Fibroblast of skin of left quadriceps (primary cell): Measurements from ENCODE around the gene ACBD6.

Experiments
- DNase-seq, 2 experiments: peaks; one replicate each; pipeline ENCODE4 v3.0.0-alpha.2; 2013; ENCODE audit warnings: low read depth in 2 of 2

The ACBD6 gene

DNA sequence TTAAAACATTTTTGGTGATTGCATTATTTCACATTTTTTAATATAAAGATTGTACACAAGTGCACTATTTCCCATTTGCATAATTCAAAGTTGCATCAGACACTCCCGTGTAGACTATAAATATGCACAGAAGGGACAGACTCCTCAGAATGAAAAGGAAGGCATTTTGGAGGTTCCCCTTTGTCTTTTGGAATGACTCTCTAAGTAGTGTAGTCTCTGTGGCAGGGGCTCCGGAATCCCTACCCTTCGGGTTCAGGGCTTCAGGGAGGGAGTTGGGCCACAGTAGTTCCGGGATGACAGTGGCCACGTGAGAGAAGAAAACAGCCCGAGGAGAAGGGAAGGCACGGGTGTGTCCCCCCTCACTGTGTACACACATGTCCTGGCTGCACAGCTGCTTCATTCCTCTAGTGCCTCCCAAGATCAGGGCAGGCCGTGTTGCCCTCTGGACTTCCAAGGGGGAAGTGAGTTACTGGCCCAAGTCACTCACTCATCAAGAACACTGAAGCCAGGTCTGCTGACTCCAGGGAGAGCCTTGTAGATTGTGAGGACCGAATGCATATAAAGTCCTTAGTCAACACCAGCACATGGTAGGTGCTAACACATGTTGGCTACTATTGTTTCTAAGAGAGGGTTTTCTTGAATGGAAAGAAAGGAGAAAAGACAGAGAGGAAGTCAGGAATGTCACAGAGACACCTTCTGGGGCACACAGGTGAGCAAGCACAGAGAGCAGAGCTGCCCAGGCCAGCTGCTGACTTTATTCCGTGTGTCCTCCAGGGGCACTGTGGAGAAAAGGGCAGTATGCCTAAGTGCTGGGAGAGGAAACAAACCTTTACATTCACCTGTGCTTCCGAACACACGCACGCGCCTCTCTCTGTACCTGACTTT is 232.5 kb downstream of the ACBD6 start:
- no peak for DNase-seq

DNA sequence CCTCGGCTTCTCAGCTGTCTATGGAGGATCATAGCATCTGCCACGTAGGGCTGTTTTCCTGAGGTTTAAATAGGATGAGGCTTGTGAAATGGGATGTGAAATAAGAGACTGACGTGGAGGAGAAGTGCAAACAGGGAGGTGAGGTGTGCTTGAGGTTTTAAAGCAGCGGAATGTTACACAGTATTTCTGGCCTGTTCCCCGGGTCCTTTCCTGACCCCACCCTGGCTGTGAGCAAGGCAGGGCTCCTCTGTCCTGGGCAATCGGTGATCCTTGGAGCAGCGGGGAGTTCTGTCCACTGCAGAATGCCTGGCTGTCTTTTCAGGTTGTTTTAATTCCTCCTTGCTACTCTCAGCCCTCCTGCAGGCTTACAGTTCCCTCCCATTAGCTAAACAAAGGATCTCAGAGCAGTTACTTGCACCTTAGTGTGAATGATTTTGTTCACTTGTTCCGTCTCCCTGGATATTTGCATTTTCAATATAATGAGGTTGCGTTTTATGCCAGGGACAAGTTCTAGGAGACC is 233.8 kb downstream of the ACBD6 start:
- DNase-seq, result no peak

DNA sequence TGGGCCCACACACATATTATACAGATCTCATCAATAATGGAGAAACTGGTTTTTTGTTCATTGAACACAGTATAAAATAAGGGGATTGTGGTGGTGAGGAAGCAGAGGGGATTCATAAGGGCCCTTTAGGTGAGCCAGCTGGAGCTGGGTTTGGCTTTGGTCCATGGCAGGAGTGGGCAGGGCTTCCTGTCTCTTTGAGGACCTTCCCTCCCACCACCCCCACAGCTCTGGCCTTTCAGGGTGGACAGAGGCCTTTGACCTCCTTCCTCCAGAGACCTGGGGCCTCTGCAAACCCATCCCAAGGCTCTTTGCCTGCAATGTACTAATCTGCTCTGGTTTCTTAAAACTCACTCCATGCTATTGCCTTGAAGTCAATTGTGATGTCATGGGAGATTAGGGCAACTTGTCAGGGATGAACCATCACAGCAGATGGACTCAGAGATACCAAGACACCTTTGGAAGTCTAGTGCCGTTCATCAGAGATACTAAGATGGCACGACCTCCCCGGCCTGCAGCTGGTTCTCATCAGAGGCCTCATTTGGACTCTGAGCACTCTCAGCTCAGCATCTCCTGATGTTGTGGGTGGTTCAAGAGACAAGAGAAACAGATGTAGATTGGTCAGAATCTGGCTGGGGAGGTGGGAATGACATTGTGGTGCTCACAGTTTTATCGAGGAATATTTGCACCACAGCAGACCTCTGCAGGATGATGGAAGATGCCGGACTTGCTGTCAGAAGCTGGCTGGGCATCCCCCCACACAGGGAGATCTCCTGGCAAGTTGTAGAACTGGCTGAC is 234.4 kb downstream of the ACBD6 start:
- no peak for DNase-seq

DNA sequence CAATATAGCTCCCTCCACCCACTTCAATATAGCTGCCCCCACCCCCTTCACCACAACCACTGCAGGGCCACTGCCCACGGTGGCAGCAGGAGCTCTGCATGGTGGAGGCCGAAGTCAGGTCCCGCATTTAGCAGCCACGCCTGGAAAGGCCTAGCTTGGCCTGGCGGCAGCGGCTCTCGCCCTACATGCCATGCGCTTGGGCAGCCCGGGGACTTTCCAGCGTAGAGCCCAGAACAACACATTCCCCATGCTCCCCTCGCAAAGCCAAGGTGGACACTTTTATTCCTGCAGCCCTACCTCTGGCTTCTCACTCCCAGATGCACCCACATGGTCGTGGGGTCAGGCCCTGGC is 235.2 kb downstream of the ACBD6 start:
- no peak for DNase-seq

DNA sequence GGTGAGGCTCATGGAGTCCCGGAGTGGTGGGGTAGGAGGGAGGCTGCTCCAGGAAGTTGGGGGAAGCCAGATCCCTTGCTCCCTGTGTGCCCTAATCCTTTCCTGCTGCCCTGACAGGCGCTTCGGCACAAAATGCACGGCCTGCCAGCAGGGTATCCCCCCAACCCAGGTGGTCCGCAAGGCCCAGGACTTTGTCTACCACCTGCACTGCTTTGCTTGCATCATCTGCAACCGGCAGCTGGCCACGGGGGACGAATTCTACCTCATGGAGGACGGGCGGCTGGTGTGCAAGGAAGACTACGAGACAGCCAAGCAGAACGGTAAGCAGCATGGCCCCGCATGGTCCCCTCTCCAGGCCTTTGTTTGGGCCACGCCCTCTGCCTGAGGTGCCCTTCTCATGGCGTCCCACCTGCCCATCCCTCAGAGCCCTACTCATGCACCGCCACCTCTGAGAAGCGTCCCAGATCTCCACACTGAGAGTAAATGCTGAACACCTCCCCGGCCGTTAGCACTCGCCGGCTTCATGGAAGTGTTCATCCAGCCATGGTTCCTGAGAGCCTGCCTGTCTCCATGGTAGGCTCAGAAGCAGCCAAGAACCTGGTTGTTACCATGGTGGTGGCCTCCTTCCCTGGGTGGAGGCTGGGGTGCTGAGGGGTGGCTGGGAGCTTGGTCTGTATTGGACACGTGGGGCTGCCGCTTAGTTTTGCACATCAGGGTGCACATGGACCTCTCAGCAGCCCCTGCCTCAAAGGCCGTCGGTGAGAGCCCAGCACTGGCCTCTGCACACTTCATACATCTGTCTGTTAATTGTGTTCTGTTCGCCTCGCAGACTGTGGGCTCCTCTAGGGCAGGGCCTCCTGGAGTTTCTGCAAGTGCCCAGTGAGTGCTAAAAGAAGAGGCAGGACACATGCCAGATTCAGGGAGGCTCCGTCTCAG is 235.8 kb downstream of the ACBD6 start:
- DNase-seq, result no peak

DNA sequence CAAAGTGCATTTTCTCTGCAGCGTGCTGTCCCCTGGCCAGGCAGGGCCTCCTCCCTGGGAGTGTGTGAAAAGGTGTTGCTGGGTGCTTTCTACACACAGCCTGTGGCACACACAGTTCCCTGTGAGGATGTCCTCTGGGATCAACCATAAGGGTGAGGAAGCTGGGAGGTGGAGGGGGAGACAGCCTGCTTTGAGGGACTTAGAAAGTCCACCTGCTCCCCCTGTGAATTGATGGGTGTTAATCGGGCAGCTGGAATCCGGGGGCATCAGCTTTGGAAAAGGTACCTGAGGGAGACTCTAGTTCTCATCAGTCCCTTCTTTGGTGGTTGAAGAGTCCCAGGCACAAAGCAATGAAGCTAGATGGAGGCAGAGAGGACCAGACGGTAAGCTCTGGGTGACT is 236.5 kb downstream of the ACBD6 start:
- no peak for DNase-seq

DNA sequence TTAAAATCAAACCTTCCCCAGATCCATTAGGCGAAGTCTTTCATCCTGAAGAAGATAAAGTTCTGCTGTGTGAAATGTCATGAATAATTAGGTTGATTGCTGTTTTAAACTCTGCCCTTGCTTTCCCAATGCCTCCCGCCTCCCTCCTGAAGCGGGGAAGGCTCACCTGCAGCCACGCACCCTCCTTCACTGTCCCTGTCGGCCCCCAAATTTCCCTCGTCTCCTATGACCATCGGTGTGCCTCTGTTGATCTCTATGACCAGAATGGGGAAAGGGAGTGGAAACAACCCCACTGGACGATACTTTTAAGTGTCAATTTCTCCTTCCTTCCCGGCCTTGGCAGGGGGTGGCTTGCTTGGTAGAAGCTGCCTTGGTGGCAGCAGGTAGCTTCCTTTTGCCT is 237.2 kb downstream of the ACBD6 start:
- no peak for DNase-seq

DNA sequence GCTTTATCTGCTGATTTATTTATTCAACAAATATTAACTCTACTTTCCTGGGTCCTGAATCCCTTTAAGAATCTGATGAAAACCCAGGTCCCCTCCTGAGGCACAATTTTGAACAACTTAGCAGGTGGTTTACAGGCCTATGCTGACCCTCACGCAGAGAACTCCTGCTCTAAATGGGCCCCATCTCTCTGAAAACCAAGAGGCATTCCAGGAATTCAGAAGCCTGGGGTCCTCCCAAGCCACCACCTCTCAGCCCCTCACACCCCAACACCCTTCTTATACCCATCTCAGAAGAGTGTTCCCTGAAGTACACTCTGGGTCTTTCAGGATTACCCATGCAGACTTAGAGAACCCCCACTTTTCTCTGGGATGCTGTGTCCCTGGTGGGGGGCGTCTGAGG is 237.8 kb downstream of the ACBD6 start:
- DNase-seq, result no peak

DNA sequence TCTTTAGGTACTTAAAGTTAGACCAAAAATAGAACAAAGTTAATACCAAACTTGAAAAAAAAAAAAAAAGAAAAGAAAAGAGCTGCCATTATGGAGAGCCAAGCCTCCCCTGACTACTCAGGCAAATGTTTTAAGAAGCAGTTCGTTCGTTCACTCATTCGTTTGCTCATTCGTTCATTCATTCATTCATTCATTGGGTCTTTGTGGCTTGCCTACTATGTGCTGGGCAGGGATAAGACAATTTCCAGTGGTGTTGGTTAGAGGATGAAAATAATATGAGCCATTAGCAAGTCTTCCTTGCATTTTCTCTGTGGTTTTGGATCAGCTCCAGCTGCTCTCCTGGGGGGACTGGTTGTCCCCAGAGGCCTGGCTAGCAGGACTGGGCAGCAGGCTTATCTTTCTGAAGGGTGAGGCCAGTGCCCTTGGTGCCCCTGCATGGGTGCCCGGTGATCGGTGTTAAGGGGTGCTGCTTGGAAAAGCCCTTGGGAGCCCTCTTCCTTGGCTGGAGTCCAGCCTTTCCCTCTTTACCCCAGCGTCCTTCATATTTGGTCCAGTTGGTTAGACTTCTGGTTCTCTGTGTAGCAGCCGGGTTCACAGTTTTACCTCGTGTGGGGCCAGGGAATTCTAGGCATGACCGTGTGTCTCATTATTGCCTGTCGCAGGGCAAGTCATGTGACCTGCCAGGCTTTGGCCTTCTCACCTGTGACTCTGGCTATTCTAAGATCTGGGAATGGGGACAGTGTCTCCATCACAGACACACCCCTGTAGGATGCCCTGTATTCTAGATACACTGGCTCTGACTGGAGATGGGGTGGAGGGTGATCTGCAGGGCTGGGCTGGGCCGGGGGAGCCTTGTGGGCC is 239.5 kb downstream of the ACBD6 start:
- no peak for DNase-seq

DNA sequence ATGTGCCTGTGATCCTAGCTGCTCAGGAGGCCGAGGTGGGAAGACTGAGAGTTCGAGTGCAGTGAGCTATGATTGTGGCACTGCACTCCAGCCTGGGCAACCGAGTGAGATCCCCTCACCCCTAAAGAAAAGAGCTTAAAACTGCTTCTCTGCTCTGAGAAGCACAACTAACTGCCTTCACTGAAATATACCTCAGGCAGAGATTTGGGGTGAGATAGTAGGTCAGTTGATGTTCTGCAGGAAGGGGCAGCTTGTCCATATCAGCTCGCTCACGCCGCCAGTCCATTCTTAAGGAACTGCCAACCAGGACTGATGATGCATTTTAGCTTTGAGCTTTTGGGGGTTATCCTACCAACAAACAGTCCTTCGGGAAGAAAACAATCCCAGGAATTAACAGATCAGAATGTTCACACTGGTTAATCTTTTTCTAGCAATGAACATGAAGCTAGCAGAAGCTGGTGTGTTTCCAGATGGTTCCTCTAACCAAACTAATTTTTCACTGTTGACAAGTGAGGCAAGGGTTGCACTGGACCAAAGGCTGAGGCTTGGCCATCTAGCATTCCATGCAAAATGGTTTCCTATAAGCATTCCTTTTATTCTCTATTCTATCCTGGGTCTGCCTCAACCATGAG is 240.7 kb downstream of the ACBD6 start:
- DNase-seq, result no peak

DNA sequence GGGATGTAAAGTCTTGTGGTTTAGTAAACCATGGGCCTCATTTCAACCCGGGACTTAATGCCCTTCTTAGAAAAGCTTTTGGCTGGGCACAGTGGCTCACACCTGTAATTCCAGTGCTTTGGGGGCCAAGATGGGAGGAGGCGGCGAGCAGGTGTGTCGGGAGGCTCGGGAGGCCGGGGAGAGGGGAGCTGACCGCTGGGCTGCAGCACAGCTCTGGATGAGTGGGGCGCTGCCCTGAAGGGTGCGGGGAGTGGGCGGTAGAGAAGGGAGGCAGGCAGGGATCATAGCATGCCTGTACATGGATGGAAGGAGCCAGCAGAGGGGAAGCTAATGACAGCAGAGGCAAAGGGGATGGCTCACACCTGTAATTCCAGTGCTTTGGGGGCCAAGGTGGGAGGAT is 241.3 kb downstream of the ACBD6 start:
- DNase-seq, result no peak

DNA sequence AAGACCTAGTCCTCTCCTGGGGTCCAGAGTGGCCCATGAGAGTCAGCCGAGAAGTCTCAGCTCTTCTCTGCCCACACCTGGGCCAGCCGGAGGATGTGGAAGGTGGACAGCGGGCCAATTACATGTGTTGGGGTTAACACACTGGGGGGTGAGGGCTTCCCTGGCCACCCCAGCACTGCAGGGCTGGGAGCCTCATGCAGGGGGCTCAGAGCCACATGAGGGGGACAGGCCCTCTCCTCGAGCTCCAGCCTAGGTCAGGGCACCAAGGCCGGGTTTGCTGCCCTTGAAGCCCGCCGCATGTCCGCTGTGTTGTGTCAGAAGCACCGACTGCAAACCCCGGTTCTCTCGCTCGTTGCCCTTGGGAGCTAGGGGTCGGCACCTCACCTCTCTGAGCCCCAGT is 241.8 kb downstream of the ACBD6 start:
- no peak for DNase-seq

DNA sequence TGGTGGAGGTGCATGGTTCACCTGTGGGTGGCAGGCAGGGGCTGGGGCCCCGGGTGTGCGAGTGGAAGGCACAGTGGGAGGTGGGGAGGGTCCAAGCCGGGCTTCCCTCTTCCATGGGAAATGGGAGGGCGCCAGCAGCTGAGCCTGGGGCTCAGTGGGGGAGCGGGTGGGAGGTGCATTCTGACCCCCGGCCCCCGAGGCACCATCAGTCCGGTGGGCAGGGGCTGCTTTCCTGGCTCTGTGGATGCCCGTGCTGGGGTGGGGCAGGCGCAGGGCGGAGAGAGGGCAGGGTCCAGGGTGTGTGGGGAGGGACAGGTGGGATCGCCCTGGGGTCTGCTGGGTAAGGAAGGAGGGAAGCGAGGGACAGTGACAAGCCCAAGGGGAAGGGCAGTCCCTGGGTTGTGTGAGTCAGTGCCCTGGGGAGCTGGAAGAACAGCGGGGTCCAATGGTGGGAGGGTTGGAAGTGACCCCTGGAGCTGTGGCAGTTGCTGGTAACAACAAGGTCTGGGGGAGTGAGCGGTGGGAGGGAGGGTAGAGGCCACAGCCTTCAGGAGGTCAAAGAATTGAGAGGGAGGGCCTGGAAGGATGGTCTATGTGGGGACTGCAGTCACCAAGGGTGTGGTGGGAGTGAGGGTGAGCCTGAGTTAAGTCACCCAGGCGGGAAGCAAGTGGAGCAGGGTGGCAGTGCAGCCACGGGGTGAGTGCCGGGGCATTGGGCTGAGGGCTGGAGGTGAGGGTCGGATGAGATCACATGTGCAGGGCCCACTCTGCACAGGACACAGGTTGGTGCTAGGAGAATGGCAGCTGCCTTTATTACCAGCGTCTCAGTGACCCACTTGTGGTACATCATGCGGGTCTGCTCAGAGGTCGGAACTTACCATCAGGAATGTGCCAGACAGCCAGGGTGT is 242.7 kb downstream of the ACBD6 start:
- no peak for DNase-seq

DNA sequence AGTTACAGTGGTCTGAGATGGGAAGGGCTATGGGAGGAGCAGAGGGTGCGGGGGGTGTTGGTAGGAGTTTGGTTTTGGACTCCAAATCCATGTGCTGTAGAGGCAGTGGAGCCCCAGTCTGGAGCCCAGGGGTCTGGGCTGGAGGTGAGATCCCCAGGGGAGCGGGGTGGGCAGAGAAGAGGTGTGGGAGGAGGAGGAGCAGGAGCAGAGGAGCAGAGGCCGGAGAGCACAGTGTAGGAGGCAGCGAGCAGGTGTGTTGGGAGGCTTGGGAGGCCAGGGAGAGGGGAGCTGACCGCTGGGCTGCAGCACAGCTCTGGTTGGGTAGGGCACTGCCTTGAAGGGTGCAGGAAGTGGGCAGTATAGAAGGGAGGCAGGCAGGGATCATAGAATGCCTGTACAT is 243.4 kb downstream of the ACBD6 start:
- no peak for DNase-seq

DNA sequence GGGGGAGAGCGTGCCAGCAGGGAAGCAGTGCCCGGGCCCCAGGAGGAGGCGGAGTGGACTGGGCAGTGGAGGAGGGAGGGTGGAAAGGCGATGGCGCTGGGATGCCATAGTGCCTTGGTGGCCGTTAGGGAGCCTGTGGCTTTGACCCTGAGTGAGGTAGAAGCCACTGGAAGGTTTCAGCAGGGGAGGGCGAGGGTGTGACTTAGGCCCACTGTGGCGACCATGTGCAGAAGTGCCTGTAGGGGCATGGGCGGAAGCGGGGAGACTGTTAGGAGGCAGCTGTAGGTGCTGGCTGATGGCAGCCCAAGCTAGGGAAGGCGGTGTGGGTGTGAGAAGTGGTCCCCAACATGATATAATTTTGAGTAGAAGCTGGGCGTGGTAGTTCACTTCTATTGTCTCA is 244.1 kb downstream of the ACBD6 start:
- no peak for DNase-seq

DNA sequence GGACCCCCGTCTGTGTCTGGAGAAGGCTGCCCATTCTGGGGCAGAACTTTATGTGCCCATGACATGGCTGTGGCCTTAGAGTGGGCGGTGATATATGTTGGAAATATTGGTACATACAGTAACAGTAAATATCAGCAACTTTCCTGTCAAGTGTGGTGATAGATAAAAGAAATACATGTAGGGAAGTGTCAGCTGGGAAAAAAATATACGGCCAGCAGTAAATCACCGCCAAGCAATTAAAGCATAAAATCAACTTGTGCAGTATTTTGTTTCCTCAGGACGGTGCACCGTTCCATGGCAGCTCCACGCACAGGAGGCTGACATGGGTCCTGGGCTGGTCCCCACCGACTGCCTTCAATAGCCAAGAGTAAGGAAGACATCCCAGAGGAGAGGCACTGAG is 244.9 kb downstream of the ACBD6 start:
- DNase-seq, result no peak

DNA sequence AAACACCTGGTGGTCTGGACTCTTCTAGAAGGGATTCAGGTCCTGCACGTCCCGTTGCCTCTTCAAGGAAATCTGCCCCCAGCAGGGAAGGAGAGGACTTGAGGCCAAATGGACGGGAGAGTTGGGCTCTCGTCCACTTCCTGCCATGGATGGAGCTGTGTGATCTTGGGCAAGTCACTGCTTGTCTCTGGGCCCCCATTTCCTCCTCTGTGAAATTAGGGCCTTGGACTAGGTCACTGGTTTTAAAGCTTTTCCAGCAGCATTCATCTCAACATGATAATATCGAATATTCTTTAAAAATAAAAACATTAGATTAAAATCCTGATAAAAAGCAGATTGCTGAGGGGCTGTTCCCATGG is 245.4 kb downstream of the ACBD6 start:
- no peak for DNase-seq

DNA sequence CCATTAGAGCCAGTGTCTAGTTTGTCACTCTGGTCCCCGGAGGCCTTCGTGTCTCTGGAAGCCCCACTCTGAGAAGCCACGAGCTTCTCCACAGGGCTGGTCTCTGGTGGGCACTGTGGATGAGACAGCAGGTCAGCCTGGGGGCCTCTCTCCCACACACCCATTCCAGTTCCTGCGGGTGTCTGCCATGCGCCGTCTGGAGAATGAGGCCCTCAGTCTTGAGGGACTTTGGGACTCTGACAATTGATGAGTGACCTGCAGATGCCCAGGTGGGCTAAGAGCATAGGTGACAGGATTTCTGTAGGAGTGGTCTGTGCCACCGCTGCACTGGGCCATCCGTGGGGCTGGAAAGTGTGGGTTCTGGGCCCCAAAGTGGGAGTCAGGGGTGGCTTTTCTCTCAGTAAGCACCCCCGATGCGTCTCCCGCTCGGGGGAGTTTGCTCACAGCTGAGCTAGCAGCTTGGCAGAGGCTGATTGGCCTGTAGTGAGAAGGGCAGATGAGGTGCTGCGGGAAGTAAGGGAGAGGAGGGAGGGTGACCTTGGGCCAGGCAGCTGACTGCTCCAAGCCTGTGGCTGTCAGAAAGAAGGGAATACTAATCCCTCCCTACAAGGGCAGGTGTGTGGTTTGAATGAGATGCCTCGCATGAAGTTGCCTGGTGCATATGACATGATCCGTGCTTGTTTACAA is 245.9 kb downstream of the ACBD6 start:
- DNase-seq, result no peak
